ENCODE measurements around the gene TENT4B.

Gene TENT4B

DNA sequence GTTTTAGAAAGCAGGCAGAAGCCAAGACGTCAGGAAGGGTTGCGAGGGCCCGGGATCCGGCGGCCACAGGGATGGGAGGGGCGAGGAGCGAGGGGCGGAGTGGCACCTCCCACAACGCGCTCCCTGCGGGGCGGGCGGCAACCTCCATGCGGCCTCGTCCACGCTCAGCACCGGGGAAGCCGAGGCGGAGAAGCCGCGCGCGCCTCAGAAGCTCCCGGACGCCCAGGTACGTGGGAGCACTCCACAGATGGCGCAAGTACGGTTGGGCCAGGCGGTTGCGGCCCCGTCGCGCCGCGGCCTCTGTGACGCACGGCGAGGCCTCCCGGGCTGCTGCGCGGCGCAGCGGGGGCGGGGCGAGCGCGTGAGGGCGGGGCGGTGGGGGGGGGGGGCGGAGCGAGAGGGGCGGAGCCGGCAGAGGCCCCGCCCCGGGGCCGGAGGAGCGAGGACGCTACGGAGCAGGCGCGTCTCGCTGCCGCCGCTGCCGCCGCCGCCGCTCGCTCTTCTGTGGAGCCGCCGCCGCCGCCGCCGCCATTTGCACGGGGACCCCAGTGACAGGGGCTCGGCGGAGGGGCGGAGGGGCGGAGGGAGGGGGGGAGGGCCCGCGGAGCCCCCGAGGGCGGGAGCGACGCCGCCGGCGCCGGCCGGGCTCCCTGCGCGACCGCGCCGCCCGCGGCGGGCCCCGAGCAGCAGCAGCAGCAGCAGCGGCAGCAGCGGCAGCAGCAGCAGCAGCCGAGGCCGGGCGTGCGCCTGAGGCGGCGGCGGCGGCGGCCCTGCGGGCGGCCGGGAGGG is at the start of gene TENT4B:
TSS of gene TENT4B (plus strand) at position 500 of the 789 bp plus-strand sequence. CDS start 316 bp downstream, outside the sequence.
- TF ChIP-seq EGR1 (IDR thresholded peaks at IDR 0.05) (no peak), FOXM1 (IDR thresholded peaks at IDR 0.05; ENCODE audit: borderline replicate concordance, low read depth) (no peak), CREB1 (IDR thresholded peaks at IDR 0.05; ENCODE audit: low read depth) (no peak), TEAD4 (IDR thresholded peaks at IDR 0.05) (no peak; the same call in 1 of the 2 replicates), CEBPB (IDR thresholded peaks at IDR 0.05) (no peak), RAD21 (IDR thresholded peaks at IDR 0.05; ENCODE audit: low read depth) (no peak), TCF12 (IDR thresholded peaks at IDR 0.05; ENCODE audit: low read depth) (0 out of 2 replicates have a peak, but pooled peaks have one; percentile 28), TAF1 (IDR thresholded peaks at IDR 0.05; ENCODE audit: low read depth) (peak; percentile 55), EP300 (IDR thresholded peaks at IDR 0.05; ENCODE audit: borderline replicate concordance) (peak; percentile 24; the same call in 1 of the 2 replicates), YY1 (IDR thresholded peaks at IDR 0.05; ENCODE audit: low read depth) (0 out of 2 replicates have a peak, but pooled peaks have one; percentile 54), ZBTB7A (IDR thresholded peaks at IDR 0.05; ENCODE audit: low read depth) (peak; percentile 15; the same call in 1 of the 2 replicates), NFIC (IDR thresholded peaks at IDR 0.05) (no peak)
- TF ChIP-seq, protein P1, sequence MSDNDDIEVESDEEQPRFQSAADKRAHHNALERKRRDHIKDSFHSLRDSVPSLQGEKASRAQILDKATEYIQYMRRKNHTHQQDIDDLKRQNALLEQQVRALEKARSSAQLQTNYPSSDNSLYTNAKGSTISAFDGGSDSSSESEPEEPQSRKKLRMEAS (IDR thresholded peaks at IDR 0.05) = peak; percentile 11; the same call in 1 of the 2 replicates
- TF ChIP-seq, protein P2, sequence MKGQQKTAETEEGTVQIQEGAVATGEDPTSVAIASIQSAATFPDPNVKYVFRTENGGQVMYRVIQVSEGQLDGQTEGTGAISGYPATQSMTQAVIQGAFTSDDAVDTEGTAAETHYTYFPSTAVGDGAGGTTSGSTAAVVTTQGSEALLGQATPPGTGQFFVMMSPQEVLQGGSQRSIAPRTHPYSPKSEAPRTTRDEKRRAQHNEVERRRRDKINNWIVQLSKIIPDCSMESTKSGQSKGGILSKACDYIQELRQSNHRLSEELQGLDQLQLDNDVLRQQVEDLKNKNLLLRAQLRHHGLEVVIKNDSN (IDR thresholded peaks at IDR 0.05) = no peak

GRCh38 chr16:50103764-50104163 is 49.3 kb upstream of the TENT4B start:
- no peak for TF ChIP-seq REST (IDR thresholded peaks at IDR 0.05; ENCODE audit: low read depth)

DNA sequence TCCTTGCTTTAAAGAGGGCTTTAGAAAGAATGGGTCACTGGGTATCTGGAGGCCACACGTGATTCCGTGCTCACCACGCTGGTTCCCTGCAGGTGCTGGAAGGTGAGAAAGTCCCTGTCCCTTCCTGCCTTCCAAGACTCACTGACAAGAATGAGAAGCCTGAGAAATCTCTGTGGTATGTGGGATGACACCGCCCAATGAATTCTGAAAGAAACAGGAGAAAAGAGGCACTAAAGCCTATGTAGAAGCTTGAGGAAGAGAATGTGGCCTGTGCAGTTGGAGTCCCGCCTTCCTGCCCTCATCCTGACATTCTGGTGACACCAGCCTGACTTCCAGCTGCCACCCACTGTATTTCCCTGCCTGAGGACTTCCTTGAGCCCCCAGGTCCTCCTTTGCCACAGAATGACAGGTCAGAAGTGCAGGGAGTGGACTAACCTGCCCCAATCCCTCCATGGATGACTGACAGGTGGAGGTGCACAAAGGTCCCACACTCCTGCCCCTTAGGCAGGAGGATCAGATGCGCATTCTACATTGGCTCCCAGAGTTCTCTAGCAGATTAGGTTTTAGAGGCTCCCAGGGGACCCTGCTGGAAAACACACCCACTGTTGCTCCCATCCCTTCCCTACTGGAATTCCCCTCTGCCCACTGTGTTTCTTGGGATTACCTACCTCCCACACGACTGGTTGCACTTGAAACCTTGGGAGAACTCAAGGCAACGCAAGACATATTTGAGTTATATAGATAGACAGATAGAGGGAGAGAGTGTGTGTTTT is 38.6 kb upstream of the TENT4B start:
- no peak for TF ChIP-seq FOXM1 (IDR thresholded peaks at IDR 0.05; ENCODE audit: borderline replicate concordance, low read depth)
- TF ChIP-seq, protein P1 (IDR thresholded peaks at IDR 0.05) = peak; percentile 20; the same call in 1 of the 2 replicates
- TF ChIP-seq, protein P2 (IDR thresholded peaks at IDR 0.05) = peak; percentile 51
- no peak for TF ChIP-seq ZBTB7A (IDR thresholded peaks at IDR 0.05; ENCODE audit: low read depth)
- TF ChIP-seq CEBPB (IDR thresholded peaks at IDR 0.05) = no peak

DNA sequence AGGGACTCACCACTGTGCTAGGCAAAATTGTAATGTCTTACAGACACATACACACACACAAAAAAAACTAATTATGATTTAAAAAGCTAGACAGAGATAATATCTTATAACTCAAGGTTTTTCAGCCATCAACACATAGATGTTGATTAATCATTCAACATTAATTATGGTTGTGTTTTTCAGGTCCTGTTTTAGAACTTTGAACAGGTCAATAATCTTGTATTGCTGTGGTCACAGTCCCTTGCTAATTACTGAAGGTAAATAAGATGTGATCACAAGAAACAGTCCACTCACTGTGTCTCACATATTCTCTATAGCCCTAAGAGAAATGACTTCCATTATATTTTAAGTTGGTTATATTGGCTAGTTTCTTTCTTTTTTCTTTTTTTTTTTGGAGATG is 32.4 kb upstream of the TENT4B start:
- TF ChIP-seq TCF12 (IDR thresholded peaks at IDR 0.05; ENCODE audit: low read depth) = no peak
- TF ChIP-seq EP300 (IDR thresholded peaks at IDR 0.05; ENCODE audit: borderline replicate concordance) = no peak
- no peak for TF ChIP-seq NFIC (IDR thresholded peaks at IDR 0.05)
- TF ChIP-seq FOXM1 (IDR thresholded peaks at IDR 0.05; ENCODE audit: borderline replicate concordance, low read depth) = no peak
- TF ChIP-seq TAF1 (IDR thresholded peaks at IDR 0.05; ENCODE audit: low read depth) = no peak
- TF ChIP-seq, protein P1 (IDR thresholded peaks at IDR 0.05) = no peak
- TF ChIP-seq TEAD4 (IDR thresholded peaks at IDR 0.05) = no peak

- TF ChIP-seq EGR1 (IDR thresholded peaks at IDR 0.05) (no peak), NFIC (IDR thresholded peaks at IDR 0.05) (no peak), REST (IDR thresholded peaks at IDR 0.05; ENCODE audit: low read depth) (no peak), TAF1 (IDR thresholded peaks at IDR 0.05; ENCODE audit: low read depth) (no peak), ZBTB7A (IDR thresholded peaks at IDR 0.05; ENCODE audit: low read depth) (no peak), FOXM1 (IDR thresholded peaks at IDR 0.05; ENCODE audit: borderline replicate concordance, low read depth) (no peak), TEAD4 (IDR thresholded peaks at IDR 0.05) (no peak), TCF12 (IDR thresholded peaks at IDR 0.05; ENCODE audit: low read depth) (no peak), YY1 (IDR thresholded peaks at IDR 0.05; ENCODE audit: low read depth) (no peak), CEBPB (IDR thresholded peaks at IDR 0.05) (no peak), EP300 (IDR thresholded peaks at IDR 0.05; ENCODE audit: borderline replicate concordance) (no peak), RAD21 (IDR thresholded peaks at IDR 0.05; ENCODE audit: low read depth) (no peak), CREB1 (IDR thresholded peaks at IDR 0.05; ENCODE audit: low read depth) (no peak)
- TF ChIP-seq, protein P1 (IDR thresholded peaks at IDR 0.05) = no peak
- TF ChIP-seq, protein P2 (IDR thresholded peaks at IDR 0.05) = no peak
Measured at GRCh38 chr16:50121278-50121677, 31.8 kb upstream of the TENT4B start.
